Spleen (tissue), 7 donors: Measurements from ENCODE around the gene ALK.

Experiments
- CTCF ChIP-seq, 11 experiments: fragments of 200-600 bp in 7 of 11; fragments of 450-650 bp in 4 of 11; sonication (generic) in 4 of 11; IDR thresholded peaks in 8 of 11; conservative IDR thresholded peaks in 3 of 11; 1 replicate in 7 of 11; 2 replicates in 4 of 11; pipeline versions ENCODE4 v1.4.0 to v1.8.0; 2016 to 2021; ENCODE audit warnings: antibody characterized with exemption in 11 of 11, inconsistent platforms in 4 of 11, mild to moderate bottlenecking in 1 of 11
- POLR2A ChIP-seq, 3 donors: fragments of 450-650 bp; IDR thresholded peaks; one replicate each; pipeline ENCODE4 v1.5.1; 2017; ENCODE audit warnings: antibody characterized with exemption in 3 of 3, mild to moderate bottlenecking in 1 of 3
- POLR2AphosphoS5 ChIP-seq, 3 donors: sonication (generic); formaldehyde crosslinking; IDR thresholded peaks; one replicate each; pipeline ENCODE4 v1.5.1; 2017; ENCODE audit warnings: antibody characterized with exemption in 3 of 3
- donor health status: DM: no; HTN: no; CAD: no; lungs with moderate emphysema.
- donor health status: DM: no; HTN: no; CAD: no.
- donor health status: DM: no; HTN: no; CAD: no.

- no peak for TF ChIP-seq CTCF (IDR thresholded peaks at IDR 0.05 in 8 of 11, conservative IDR thresholded peaks at IDR 0.05 in 3 of 11)
- no peak for TF ChIP-seq POLR2A (IDR thresholded peaks at IDR 0.05)
- no peak for TF ChIP-seq POLR2AphosphoS5 (IDR thresholded peaks at IDR 0.05)
Measured at GRCh38 chr2:29528891-29529520, 392.4 kb downstream of the ALK start.
